ENCODE results near the gene LRMDA. TPM values are rescaled to one million over a fixed set of nuclear protein-coding genes. Genes with fewer than 3 reads are reported as not detected.

The LRMDA gene
- total and polyA plus RNA-seq, 2 of the 4 experiments (the other 2 are of a cell fraction): 0.07 TPM; not detected in 1

GRCh38 chr10:76242956-76243355, 811.5 kb downstream of the LRMDA start:
- no TSS peak for BruUV-seq (replicated peaks)
- H4K5ac ChIP-seq (ENCODE audit: low read depth, low read length): no peak overlapping the region
- H4K20me1 ChIP-seq (ENCODE audit: insufficient read depth, low read length): no peaks in the 10 kb centered on the region
- no peak overlapping the region for H3K14ac ChIP-seq (replicated peaks; ENCODE audit: low read depth, low read length)
- H3K4ac ChIP-seq (ENCODE audit: low read depth, low read length): no peak overlapping the region
- H2BK5ac ChIP-seq (ENCODE audit: low read depth, low read length, poor library complexity, severe bottlenecking): no peak overlapping the region
- H3K36me3 ChIP-seq (ENCODE audit: control insufficient read depth, insufficient read depth, low read length): no peaks in the 10 kb centered on the region
- H2AFZ ChIP-seq (replicated peaks; ENCODE audit: low read length, poor library complexity): no peak overlapping the region
- WGBS, 2 experiments (ENCODE audit: extremely low coverage in 2 of 2, insufficient read length in 1 of 2): no CpG with 5 or more reads among the region's 8 CpGs
- H3K27me3 ChIP-seq (ENCODE audit: control insufficient read depth, insufficient read depth, low read length): peaks cover 11% of the 10 kb centered on the region
- CTCF ChIA-PET: interaction anchor here (0.6 kb wide), 1 partner anchor 60 kb away, joined by 3 read pairs; no protein-coding TSS in a partner anchor
- H2BK20ac ChIP-seq (ENCODE audit: low read depth, low read length): no peak overlapping the region
- H2BK120ac ChIP-seq (ENCODE audit: low read depth, low read length): no peak overlapping the region
- DNase-seq (no peak), ATAC-seq (ENCODE audit: low read depth) (peak; percentile 40; the same call in 1 of the 2 replicates)
- no peak overlapping the region for H4K8ac ChIP-seq (ENCODE audit: low read depth in 2 of 2, low read length in 2 of 2)
- H3K18ac ChIP-seq (ENCODE audit: low read depth, low read length): no peak overlapping the region
- H3K27ac ChIP-seq (ENCODE audit: insufficient read depth, low read length): no peak overlapping the region
- H3K9ac ChIP-seq (ENCODE audit: low read depth, low read length): no peak overlapping the region
- H4K91ac ChIP-seq (ENCODE audit: insufficient read depth, low read depth, low read length): no peak overlapping the region; the same call in 1 of the 2 replicates
- H3K4me3 ChIP-seq (ENCODE audit: insufficient read depth, low read depth, low read length): no peak overlapping the region
- H2BK15ac ChIP-seq (ENCODE audit: low read depth, low read length): no peak overlapping the region; the same call in 2 of the 3 replicates
- TF ChIP-seq USF2 (IDR thresholded peaks at IDR 0.05; ENCODE audit: low read depth, low read length) (no peak), MAFK (IDR thresholded peaks at IDR 0.05; ENCODE audit: low read depth, low read length) (no peak), CTCF (conservative IDR thresholded peaks at IDR 0.05; ENCODE audit: low read depth, low read length) (no peak)
- no peaks in the 10 kb centered on the region for H3K9me3 ChIP-seq (ENCODE audit: control insufficient read depth, insufficient read depth, low read length)
- dilution Hi-C loops (cut with HindIII; ENCODE audit: low sequenced_read_pairs, unreplicated experiment): no loop called here
- H3K23ac ChIP-seq (ENCODE audit: low read depth, low read length): no peak overlapping the region
- H3K79me1 ChIP-seq (ENCODE audit: low read depth in 1 of 2, low read length in 2 of 2): no peaks in the 10 kb centered on the region
- no peak overlapping the region for H2AK5ac ChIP-seq (ENCODE audit: low read depth, low read length)
- intact Hi-C loops (cut with micrococcal nuclease): no loop called here
- POLR2A ChIA-PET (ENCODE audit: unreplicated experiment): no interaction called here
- H3K9me1 ChIP-seq (ENCODE audit: insufficient read depth, low read length): no peaks in the 10 kb centered on the region
- H3K56ac ChIP-seq (ENCODE audit: extremely low read depth, insufficient read depth, low read length): no peak overlapping the region
- in situ Hi-C loops (cut with MboI; ENCODE audit: low sequenced_read_pairs): no loop called here
- no peak overlapping the region for H2AK9ac ChIP-seq (replicated peaks; ENCODE audit: low read depth, low read length, poor library complexity)
- no peaks in the 10 kb centered on the region for H3K4me1 ChIP-seq (ENCODE audit: control insufficient read depth, insufficient read depth, low read length)
- H3K4me2 ChIP-seq (ENCODE audit: low read depth, low read length): no peak overlapping the region

Data from IMR-90 (cell line).